GM19397 (cell line): ENCODE measurements around the gene GZMM.

Source experiments
- ATAC-seq: cut with Tn5 transposase; IDR thresholded peaks from one replicate; pipeline ENCODE4 v1.9.1; 2021; ENCODE audit warnings: mild to moderate bottlenecking, moderate library complexity; ENCODE audit not compliant: unreplicated experiment

GZMM gene

GRCh38 chr19:558770-559439, 15.1 kb downstream of the GZMM start:
- no peak for ATAC-seq

- ATAC-seq, result no peak
These were observed 16.3 kb downstream of the GZMM start for GRCh38 chr19:560121-560520.

- no peak for ATAC-seq
These were observed 22.6 kb downstream of the GZMM start for GRCh38 chr19:566403-566802.

- ATAC-seq, result no peak
These were observed 23.0 kb downstream of the GZMM start for GRCh38 chr19:566844-567243.

GRCh38 chr19:567296-567900, 23.5 kb downstream of the GZMM start:
- no peak for ATAC-seq

GRCh38 chr19:570251-570686, 26.4 kb downstream of the GZMM start:
- no peak for ATAC-seq

GRCh38 chr19:570937-571565, 27.2 kb downstream of the GZMM start:
- no peak for ATAC-seq

GRCh38 chr19:571566-571974, 27.7 kb downstream of the GZMM start:
- no peak for ATAC-seq

- peak; percentile 86 for ATAC-seq
These were observed 28.4 kb downstream of the GZMM start, which contains the start of gene BSG for GRCh38 chr19:572140-572742. Gene BSG, plus strand, starts transcription at chr19:572596. Its CDS starts 39 bp downstream, at chr19:572635.

GRCh38 chr19:572743-573518, 29.1 kb downstream of the GZMM start:
- peak; percentile 33 for ATAC-seq

GRCh38 chr19:573519-573825, 29.6 kb downstream of the GZMM start:
- ATAC-seq, result no peak

GRCh38 chr19:574658-575526, 31.0 kb downstream of the GZMM start:
- ATAC-seq, result no peak

- no peak for ATAC-seq
These were observed 32.0 kb downstream of the GZMM start for GRCh38 chr19:575527-576506.

GRCh38 chr19:576768-577438, 33.0 kb downstream of the GZMM start:
- no peak for ATAC-seq

- no peak for ATAC-seq
These were observed 33.9 kb downstream of the GZMM start for GRCh38 chr19:577439-578392.

- no peak for ATAC-seq
These were observed 35.4 kb downstream of the GZMM start for GRCh38 chr19:579111-579841.

GRCh38 chr19:579842-580155, 35.9 kb downstream of the GZMM start:
- no peak for ATAC-seq
